T1000 (cell line): ENCODE measurements around the gene KBTBD4.

Source experiments
- DNase-seq: peaks from one replicate; lab custom pipeline; 2025; ENCODE audit warnings: mixed read lengths; lab: John Stamatoyannopoulos, UW

Gene KBTBD4

GRCh38 chr11:47578524-47579494 lies at the start of gene KBTBD4, which contains the start of gene NDUFS3:
KBTBD4 (minus strand) TSS chr11:47578970; CDS start chr11:47578951, 19 bp downstream.
NDUFS3 (plus strand) TSS chr11:47579074; CDS start chr11:47579092, 18 bp downstream.
- peak; percentile 75 for DNase-seq

GRCh38 chr11:47628026-47628425 lies 49.3 kb upstream of the KBTBD4 start:
- no peak for DNase-seq

- DNase-seq, result no peak
Observed at GRCh38 chr11:47626234-47626633, 47.5 kb upstream of the KBTBD4 start.

- no peak for DNase-seq
Observed at GRCh38 chr11:47620836-47621378, 42.1 kb upstream of the KBTBD4 start.

- no peak for DNase-seq
Observed at GRCh38 chr11:47617417-47617809, 38.6 kb upstream of the KBTBD4 start.

GRCh38 chr11:47616726-47617416 lies 38.1 kb upstream of the KBTBD4 start:
- DNase-seq, result no peak

- no peak for DNase-seq
Observed at GRCh38 chr11:47615249-47615648, 36.5 kb upstream of the KBTBD4 start.

GRCh38 chr11:47611348-47611794 lies 32.6 kb upstream of the KBTBD4 start:
- DNase-seq, result no peak

GRCh38 chr11:47609675-47610074 lies 30.9 kb upstream of the KBTBD4 start:
- no peak for DNase-seq

GRCh38 chr11:47607380-47607779 lies 28.6 kb upstream of the KBTBD4 start:
- no peak for DNase-seq

GRCh38 chr11:47606731-47607130 lies 28.0 kb upstream of the KBTBD4 start:
- DNase-seq, result no peak

- no peak for DNase-seq
Observed at GRCh38 chr11:47605921-47606320, 27.2 kb upstream of the KBTBD4 start.

- no peak for DNase-seq
Observed at GRCh38 chr11:47603295-47603694, 24.5 kb upstream of the KBTBD4 start.

- DNase-seq, result no peak
Observed at GRCh38 chr11:47599902-47600301, 21.1 kb upstream of the KBTBD4 start.

GRCh38 chr11:47595967-47596366 lies 17.2 kb upstream of the KBTBD4 start:
- DNase-seq, result no peak

- DNase-seq, result no peak
Observed at GRCh38 chr11:47595029-47595428, 16.3 kb upstream of the KBTBD4 start.

- DNase-seq, result no peak
Observed at GRCh38 chr11:47593934-47594855, 15.4 kb upstream of the KBTBD4 start, which contains the start of gene C1QTNF4. C1QTNF4 (minus strand) TSS chr11:47594411; CDS start chr11:47590810, 3,601 bp downstream.

GRCh38 chr11:47593492-47593933 lies 14.7 kb upstream of the KBTBD4 start:
- no peak for DNase-seq

GRCh38 chr11:47592970-47593369 lies 14.2 kb upstream of the KBTBD4 start:
- DNase-seq, result no peak

- no peak for DNase-seq
Observed at GRCh38 chr11:47592251-47592650, 13.5 kb upstream of the KBTBD4 start.

- no peak for DNase-seq
Observed at GRCh38 chr11:47591764-47592163, 13.0 kb upstream of the KBTBD4 start.
